ENCODE data around the gene CGRRF1.

Gene CGRRF1

GRCh38 chr14:54538055-54538454 is 28.3 kb downstream of the CGRRF1 start:
- DNase-seq (ENCODE audit: low read depth in 1 of 2, low spot score in 1 of 2) = no peak

- no peak for DNase-seq (ENCODE audit: low read depth in 1 of 2, low spot score in 1 of 2)
These were observed 37.9 kb downstream of the CGRRF1 start for GRCh38 chr14:54547583-54547982.

- DNase-seq (ENCODE audit: low read depth in 1 of 2, low spot score in 1 of 2) = no peak
These were observed 38.8 kb downstream of the CGRRF1 start for GRCh38 chr14:54548491-54548890.

GRCh38 chr14:54549862-54550261 is 40.2 kb downstream of the CGRRF1 start:
- no peak for DNase-seq (ENCODE audit: low read depth in 1 of 2, low spot score in 1 of 2)

- no peak for DNase-seq (ENCODE audit: low read depth in 1 of 2, low spot score in 1 of 2)
These were observed 40.8 kb downstream of the CGRRF1 start for GRCh38 chr14:54550514-54550913.

- DNase-seq (ENCODE audit: low read depth in 1 of 2, low spot score in 1 of 2) = no peak
These were observed 44.7 kb downstream of the CGRRF1 start for GRCh38 chr14:54554401-54554800.

- DNase-seq (ENCODE audit: low read depth in 1 of 2, low spot score in 1 of 2) = no peak
These were observed 45.9 kb downstream of the CGRRF1 start for GRCh38 chr14:54555651-54556050.

GRCh38 chr14:54556535-54556934 is 46.8 kb downstream of the CGRRF1 start:
- DNase-seq (ENCODE audit: low read depth in 1 of 2, low spot score in 1 of 2) = no peak

GRCh38 chr14:54562334-54562733 is 52.6 kb downstream of the CGRRF1 start:
- DNase-seq (ENCODE audit: low read depth in 1 of 2, low spot score in 1 of 2) = no peak

GRCh38 chr14:54564071-54564867 is 54.6 kb downstream of the CGRRF1 start:
- no peak for DNase-seq (ENCODE audit: low read depth in 1 of 2, low spot score in 1 of 2)

- DNase-seq (ENCODE audit: low read depth in 1 of 2, low spot score in 1 of 2) = peak; percentile 21 to 44
These were observed 55.4 kb downstream of the CGRRF1 start for GRCh38 chr14:54564868-54565784.

GRCh38 chr14:54565785-54566409 is 56.2 kb downstream of the CGRRF1 start:
- DNase-seq (ENCODE audit: low read depth in 1 of 2, low spot score in 1 of 2) = peak; percentile 61 to 75

- peak; percentile 21 to 38 for DNase-seq (ENCODE audit: low read depth in 1 of 2, low spot score in 1 of 2)
These were observed 56.9 kb downstream of the CGRRF1 start, which contains the start of gene SAMD4A for GRCh38 chr14:54566410-54567223. SAMD4A (plus strand) TSS chr14:54567128; CDS start chr14:54567917, 789 bp downstream.

GRCh38 chr14:54567224-54567638 is 57.5 kb downstream of the CGRRF1 start:
- no peak for DNase-seq (ENCODE audit: low read depth in 1 of 2, low spot score in 1 of 2)

- peak in 1 of 2 donors; percentile 29 for DNase-seq (ENCODE audit: low read depth in 1 of 2, low spot score in 1 of 2)
These were observed 58.2 kb downstream of the CGRRF1 start for GRCh38 chr14:54567639-54568561.

GRCh38 chr14:54568821-54569595 is 59.3 kb downstream of the CGRRF1 start:
- DNase-seq (ENCODE audit: low read depth in 1 of 2, low spot score in 1 of 2) = no peak

GRCh38 chr14:54570047-54570446 is 60.3 kb downstream of the CGRRF1 start:
- DNase-seq (ENCODE audit: low read depth in 1 of 2, low spot score in 1 of 2) = no peak

GRCh38 chr14:54570631-54571415 is 61.1 kb downstream of the CGRRF1 start:
- DNase-seq (ENCODE audit: low read depth in 1 of 2, low spot score in 1 of 2) = no peak
